SK-N-MC (cell line): Measurements from ENCODE around the gene ABCC1.

Experiments
- EZH2 ChIP-seq: fragments of 200-600 bp; sonication (generic); IDR thresholded peaks from one replicate; pipeline ENCODE4 v1.6.1; 2017; ENCODE audit warnings: antibody characterized with exemption
- FOXP2 ChIP-seq: optimal IDR thresholded peaks from 2 replicates; pipeline ENCODE3; 2011; ENCODE audit warnings: mild to moderate bottlenecking, moderate library complexity; ENCODE audit not compliant: insufficient read depth; ENCODE audit errors: extremely low read length, control extremely low read depth
- POLR2AphosphoS5 ChIP-seq: IDR thresholded peaks from 2 replicates; pipeline ENCODE4 v1.6.1; 2012; ENCODE audit warnings: mild to moderate bottlenecking, low read depth, low read length, borderline replicate concordance

DNA sequence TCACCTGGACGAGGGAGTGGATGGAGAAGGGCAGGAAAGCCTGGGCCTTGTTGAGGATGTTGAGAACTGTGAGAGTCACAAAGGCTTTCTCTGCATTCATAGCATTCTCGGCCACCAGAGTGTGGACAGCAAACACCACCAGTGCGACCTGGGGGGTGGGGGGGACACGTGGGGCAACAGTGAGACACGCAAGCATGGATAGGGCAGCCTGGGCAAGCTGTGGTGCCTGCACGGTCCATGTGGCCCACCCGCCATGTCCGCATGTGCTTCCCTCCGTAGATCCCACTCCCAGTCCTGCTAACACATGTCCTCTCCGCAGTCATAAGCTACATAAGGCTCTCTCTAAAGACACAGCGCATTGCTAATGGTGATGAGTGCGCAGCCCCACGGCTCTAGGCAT is 239.4 kb downstream of the ABCC1 start:
- no peak for TF ChIP-seq EZH2
- no peak for TF ChIP-seq POLR2AphosphoS5
- no peak for TF ChIP-seq FOXP2
